Measurements from ENCODE around the gene RPTOR. TPM values are rescaled to one million over a fixed set of nuclear protein-coding genes. Genes with fewer than 3 reads are reported as not detected.

The RPTOR gene
- total RNA-seq, 3 donors from 2014 or later (not counting 1 experiment from before 2014, with no cell fraction given) = 49.2 to 63.6 (median 55.4) TPM

DNA sequence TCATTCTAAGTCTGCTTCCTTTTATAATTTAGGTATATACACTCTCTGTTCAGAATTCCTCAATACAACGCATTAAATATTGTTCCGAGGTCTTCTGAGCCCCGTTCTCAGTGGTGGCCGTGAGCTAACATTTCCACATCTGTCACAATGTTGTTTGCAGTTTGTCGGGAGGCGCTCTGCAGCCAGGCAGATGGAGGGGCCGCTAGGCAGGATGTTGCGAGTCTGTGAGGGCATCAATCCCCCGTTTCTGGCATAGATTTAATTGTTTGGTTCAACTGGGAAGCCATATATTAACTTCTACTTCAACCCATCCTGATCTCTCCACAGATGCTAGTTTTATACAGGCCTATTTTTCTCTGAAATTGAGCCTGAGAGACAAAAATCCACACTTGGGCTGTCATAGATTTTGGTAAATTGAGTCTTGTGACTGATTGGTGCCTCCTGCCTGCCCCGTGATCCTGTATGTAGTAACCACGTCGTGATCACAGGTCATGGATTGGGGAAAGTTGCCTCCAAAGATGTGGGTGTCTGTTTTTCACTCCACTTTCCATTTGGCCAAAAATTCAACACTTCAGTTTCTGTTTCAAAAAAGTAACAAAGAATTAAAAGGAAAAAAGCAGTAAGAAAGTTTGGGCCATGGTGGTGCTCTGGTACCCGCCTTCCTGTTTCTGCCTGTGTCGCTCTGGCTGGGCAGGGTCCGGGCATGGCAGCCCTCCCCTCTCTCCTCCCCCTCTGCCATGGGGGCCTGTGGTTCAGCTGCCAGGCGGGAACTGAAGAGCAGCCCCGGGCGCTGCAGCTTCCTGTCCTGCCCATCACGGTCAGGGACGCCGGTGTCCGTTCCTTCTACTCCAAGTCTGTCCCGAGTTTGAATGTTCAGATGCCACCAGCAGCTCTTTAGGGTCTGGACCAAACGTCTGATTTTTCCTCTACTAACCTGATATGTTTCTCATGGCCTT is 41.5 kb downstream of the RPTOR start:
- H3K27me3 Mint-ChIP-seq (ENCODE audit: low read depth in 2 of 2) = no peaks in the 10 kb centered on the region

GRCh38 chr17:80586846-80587228 is 42.2 kb downstream of the RPTOR start:
- WGBS (ENCODE audit: insufficient coverage) = 91% methylated on average over 25 of the region's 25 CpGs

More for the DNA sequence above, 41.5 kb downstream of the RPTOR start:
- no peak for TF ChIP-seq CTCF (IDR thresholded peaks at IDR 0.05)
- ATAC-seq (no peak), DNase-seq (no peak)
- Mint-ChIP-seq H3K4me3 (no peak overlapping the region), H3K4me1 (peaks cover 18 to 20% of the 10 kb centered on the region in 2 donors), H3K9me3 (no peaks in the 10 kb centered on the region), H3K27ac (peak overlapping the region in 1 of 2 donors; percentile 52), H3K36me3 (no peaks in the 10 kb centered on the region)
- H3K4me1 ChIP-seq (ENCODE audit: control insufficient read depth, insufficient read depth, low read length) = no peaks in the 10 kb centered on the region
- H3K27me3 ChIP-seq (ENCODE audit: control insufficient read depth, insufficient read depth, low read length) = no peaks in the 10 kb centered on the region
- 54% methylated on average over 23 of the region's 24 CpGs for WGBS (ENCODE audit: insufficient coverage)
- H3K36me3 ChIP-seq (ENCODE audit: control insufficient read depth, insufficient read depth, low read length) = no peaks in the 10 kb centered on the region
- no peaks in the 10 kb centered on the region for H3K9me3 ChIP-seq (ENCODE audit: control insufficient read depth, insufficient read depth, low read length)
- no peak overlapping the region for H3K27ac ChIP-seq (ENCODE audit: low read length)
- H3K4me3 ChIP-seq (ENCODE audit: low read length) = no peak overlapping the region
- intact Hi-C loops (cut with micrococcal nuclease) = no loop called here

GRCh38 chr17:80588702-80589383 is 44.2 kb downstream of the RPTOR start:
- Mint-ChIP-seq H3K36me3 (no peaks in the 10 kb centered on the region), H3K27ac (no peak overlapping the region), H3K27me3 (ENCODE audit: low read depth in 2 of 2) (no peaks in the 10 kb centered on the region), H3K4me3 (no peak overlapping the region), H3K9me3 (no peaks in the 10 kb centered on the region), H3K4me1 (peaks cover 25 to 27% of the 10 kb centered on the region in 2 donors)
- TF ChIP-seq CTCF (IDR thresholded peaks at IDR 0.05) = no peak
- intact Hi-C loops (cut with micrococcal nuclease) = no loop called here
- DNase-seq = no peak
- no peak for ATAC-seq
- Histone ChIP-seq H3K4me3 (ENCODE audit: low read length) (no peak overlapping the region), H3K27me3 (ENCODE audit: control insufficient read depth, insufficient read depth, low read length) (no peaks in the 10 kb centered on the region), H3K9me3 (ENCODE audit: control insufficient read depth, insufficient read depth, low read length) (no peaks in the 10 kb centered on the region), H3K27ac (ENCODE audit: low read length) (no peak overlapping the region), H3K4me1 (ENCODE audit: control insufficient read depth, insufficient read depth, low read length) (no peaks in the 10 kb centered on the region), H3K36me3 (ENCODE audit: control insufficient read depth, insufficient read depth, low read length) (no peaks in the 10 kb centered on the region)
- 93% methylated on average over 6 of the region's 9 CpGs for WGBS (ENCODE audit: insufficient coverage)

More at GRCh38 chr17:80586846-80587228, 42.2 kb downstream of the RPTOR start:
- no peak overlapping the region for H3K4me3 ChIP-seq (ENCODE audit: low read length)
- TF ChIP-seq CTCF (IDR thresholded peaks at IDR 0.05) = no peak
- Mint-ChIP-seq H3K27me3 (ENCODE audit: low read depth in 2 of 2) (no peaks in the 10 kb centered on the region), H3K9me3 (no peaks in the 10 kb centered on the region), H3K4me3 (no peak overlapping the region), H3K27ac (peak overlapping the region in 1 of 2 donors; percentile 52), H3K4me1 (peaks cover 23 to 24% of the 10 kb centered on the region in 2 donors), H3K36me3 (no peaks in the 10 kb centered on the region)
- intact Hi-C loops (cut with micrococcal nuclease) = no loop called here
- H3K27me3 ChIP-seq (ENCODE audit: control insufficient read depth, insufficient read depth, low read length) = no peaks in the 10 kb centered on the region
- no peak for ATAC-seq
- H3K4me1 ChIP-seq (ENCODE audit: control insufficient read depth, insufficient read depth, low read length) = no peaks in the 10 kb centered on the region
- no peaks in the 10 kb centered on the region for H3K36me3 ChIP-seq (ENCODE audit: control insufficient read depth, insufficient read depth, low read length)
- no peak for DNase-seq
- no peaks in the 10 kb centered on the region for H3K9me3 ChIP-seq (ENCODE audit: control insufficient read depth, insufficient read depth, low read length)
- H3K27ac ChIP-seq (ENCODE audit: low read length) = no peak overlapping the region
